ENCODE measurements around the gene ARHGAP24.

The ARHGAP24 gene

DNA sequence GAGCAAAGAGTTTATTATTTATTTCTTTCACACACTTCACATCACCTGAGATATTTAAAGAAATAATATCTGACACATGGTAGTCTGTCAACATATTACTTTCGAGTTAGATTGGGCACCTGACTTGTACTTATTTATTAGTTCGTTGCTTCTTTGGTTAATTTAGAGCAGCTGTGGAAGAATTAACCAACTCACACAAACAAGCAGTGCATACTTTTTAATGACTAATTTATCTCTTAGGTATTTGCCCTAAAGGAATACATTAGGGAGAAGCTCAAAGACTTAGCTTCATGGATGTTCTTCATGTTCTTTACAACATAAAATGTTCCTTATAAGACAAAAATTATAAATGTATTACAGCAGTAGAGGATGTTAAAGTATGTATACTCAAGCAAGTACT, 242.9 kb downstream of the ARHGAP24 start:
- DNase-seq (ENCODE audit: low read depth) = no peak

DNA sequence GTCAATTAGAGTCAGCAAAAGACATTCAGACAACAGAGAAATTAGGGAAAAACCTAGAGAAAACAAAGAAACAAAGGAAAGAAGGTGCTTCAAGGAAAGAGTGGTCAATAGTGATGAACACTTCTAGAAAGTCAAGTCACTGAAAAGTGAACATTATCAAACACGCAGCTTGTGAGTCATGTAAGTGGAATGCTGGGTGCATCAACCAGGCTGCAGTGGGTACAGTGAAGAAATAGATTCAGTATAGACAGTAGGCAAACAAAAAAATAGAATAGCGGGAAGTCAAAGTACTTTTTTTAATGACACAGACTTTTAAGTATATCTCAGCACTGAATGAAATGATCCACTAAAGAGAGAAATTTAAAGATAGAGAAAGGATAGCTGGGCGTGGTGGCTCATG, 245.8 kb downstream of the ARHGAP24 start:
- no peak overlapping the region for H3K4me3 ChIP-seq (ENCODE audit: low read depth, low read length)
- no peak for DNase-seq (ENCODE audit: low read depth)

More for the DNA sequence above, 242.9 kb downstream of the ARHGAP24 start:
- H3K4me3 ChIP-seq (ENCODE audit: low read depth, low read length) = no peak overlapping the region

DNA sequence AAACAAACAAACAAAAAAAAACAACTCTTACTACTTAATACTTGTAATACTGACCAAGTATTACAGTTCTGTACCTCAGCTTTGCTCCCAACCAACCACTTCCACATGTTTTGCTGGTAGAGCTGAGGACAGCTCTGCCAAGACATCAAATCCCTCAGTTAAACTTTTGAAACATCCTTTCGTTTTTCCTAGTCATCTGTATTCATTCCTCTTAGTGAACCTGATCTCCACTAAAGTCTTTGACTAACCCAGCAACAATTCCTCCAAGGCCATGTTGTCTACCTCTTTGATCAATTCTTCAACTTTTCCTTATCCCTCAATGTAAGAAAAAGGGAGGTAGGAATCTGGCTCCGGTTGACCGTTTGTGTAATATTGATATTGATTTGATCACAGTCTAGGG, 247.5 kb downstream of the ARHGAP24 start:
- DNase-seq (ENCODE audit: low read depth) = no peak
- H3K4me3 ChIP-seq (ENCODE audit: low read depth, low read length) = no peak overlapping the region

DNA sequence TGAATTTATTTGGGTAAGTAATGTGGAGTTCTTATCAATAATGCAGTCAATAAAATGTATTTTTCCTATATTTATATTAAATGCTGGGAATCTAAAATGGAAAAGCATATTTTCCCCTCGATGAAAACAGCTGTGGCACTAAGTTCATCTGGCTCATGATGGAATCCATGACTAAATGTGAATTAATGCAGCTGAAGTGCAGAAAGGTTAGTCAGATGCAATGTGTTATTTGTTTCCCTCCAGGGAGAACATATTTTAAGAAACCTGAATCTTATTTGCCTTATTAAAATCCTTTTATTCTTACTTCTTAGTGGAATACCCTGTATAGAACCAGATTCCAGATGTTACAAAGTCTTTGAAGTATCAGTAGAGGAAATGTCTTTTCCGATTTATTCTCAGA, 247.9 kb downstream of the ARHGAP24 start:
- H3K4me3 ChIP-seq (ENCODE audit: low read depth, low read length) = no peak overlapping the region
- peak; percentile 47 for DNase-seq (ENCODE audit: low read depth)

DNA sequence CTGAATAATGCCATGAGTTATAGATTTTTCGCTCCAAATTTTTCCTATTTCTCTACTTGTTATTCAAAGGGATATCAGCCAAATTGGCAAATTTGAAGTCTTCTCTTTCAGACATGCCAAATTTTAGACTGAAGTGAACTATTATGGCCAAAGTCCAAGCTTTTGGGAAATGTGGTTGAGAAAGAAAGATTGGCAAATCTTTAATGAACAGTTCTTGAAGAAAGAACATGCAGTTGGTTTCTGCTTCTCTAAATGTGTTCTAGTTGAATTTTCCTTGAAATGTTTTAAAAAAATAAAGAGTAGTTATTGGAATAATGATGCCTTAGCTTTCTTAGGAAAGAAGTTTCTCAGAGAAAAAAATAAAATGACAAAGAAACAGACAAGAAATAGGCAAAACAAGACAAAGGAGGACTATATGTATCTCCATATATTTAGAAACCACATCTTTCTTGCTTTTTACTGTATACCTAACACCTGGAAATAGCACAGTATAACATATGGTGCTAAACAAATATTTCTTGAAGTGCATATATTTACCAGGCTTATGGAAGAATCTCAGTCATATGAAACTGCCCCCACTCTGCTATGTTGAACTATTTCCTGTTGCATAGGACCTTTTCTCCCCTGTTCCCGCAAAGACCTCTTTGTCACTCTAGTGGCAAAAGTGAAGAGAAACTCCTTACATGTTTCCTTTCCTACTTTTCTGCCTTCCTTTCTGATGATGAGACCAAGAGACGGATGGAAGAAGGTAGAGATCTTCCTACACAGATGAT, 250.0 kb downstream of the ARHGAP24 start:
- no peak overlapping the region for H3K4me3 ChIP-seq (ENCODE audit: low read depth, low read length)
- DNase-seq (ENCODE audit: low read depth) = no peak

DNA sequence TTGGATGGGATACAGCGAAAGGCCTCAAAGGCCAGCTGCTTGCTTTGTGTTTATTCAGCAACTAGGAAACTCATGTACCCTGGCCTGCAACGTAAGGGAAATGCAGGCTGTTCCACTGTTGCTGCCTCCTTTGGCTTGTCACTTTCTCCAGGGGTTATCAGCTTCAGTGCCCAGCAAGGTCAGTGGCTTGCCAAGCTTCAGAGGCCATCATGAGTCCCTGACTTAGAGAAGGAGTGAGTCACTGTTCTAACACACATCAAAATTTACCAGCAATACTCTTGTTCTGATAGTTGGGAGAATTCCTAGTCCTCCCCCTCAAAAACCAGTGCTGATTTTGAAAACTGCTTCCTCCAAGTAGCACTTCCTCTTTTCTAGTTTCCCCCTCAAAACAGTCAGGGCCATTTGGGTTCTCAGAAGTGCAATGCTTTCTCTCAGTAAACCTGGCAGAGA, 250.8 kb downstream of the ARHGAP24 start:
- no peak for DNase-seq (ENCODE audit: low read depth)
- no peak overlapping the region for H3K4me3 ChIP-seq (ENCODE audit: low read depth, low read length)

DNA sequence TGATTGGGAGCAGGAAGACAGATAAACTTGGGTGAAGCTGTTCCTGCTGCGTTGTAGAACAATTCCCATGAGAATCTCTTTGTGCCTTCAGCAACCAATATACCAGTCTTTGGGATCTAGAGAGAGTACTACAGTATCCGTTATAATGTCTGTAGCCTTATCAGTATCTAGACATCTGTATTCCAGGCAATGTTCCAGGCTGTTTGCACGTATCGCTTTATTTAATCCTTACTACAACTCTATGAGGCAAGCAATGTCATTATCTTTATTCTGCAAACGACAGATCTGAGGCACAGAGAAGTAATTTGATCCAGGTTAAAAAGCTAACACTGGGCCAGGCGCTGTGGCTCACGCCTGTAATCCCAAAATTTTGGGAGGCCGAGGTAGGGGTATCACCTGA, 251.6 kb downstream of the ARHGAP24 start:
- H3K4me3 ChIP-seq (ENCODE audit: low read depth, low read length) = no peak overlapping the region
- no peak for DNase-seq (ENCODE audit: low read depth)

DNA sequence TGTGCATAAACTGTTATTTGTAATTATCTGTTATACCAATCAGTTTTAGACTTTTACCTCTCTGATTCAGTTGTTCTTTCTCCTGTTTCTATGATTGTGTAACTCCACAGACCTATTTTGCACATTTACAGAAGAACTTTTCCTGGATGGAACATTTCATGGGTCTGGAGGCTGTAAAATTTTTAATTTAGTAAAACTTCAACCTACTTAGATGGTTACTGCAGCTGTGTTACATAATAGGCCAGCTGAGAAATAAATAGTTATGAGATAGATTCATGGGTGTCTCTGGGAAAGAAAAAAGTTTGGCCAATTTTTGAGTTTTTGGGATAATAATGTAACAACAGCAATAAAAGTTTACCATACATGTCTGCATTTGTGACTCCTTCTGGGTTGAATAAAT, 253.5 kb downstream of the ARHGAP24 start:
- no peak overlapping the region for H3K4me3 ChIP-seq (ENCODE audit: low read depth, low read length)
- no peak for DNase-seq (ENCODE audit: low read depth)

DNA sequence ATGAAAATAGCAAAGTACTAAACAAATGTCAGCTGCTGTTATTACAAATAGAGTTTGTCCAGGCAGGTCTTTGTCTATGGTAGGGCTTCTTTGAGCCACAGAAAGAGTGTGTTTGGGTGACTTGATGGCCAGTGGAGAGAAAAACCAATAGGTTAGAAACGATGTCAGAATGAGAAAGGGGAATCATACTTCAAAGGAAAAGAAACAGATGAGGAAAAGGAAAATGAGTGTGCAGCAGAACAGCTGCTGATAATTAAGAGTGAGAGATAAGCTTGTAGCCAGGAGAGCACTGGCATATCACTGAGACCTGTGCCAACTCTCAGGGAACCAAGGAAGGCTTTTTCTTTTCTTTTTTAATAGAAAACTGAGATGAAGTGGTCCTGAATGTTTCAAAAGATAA, 257.2 kb downstream of the ARHGAP24 start:
- H3K4me3 ChIP-seq (ENCODE audit: low read depth, low read length) = no peak overlapping the region
- DNase-seq (ENCODE audit: low read depth) = no peak

DNA sequence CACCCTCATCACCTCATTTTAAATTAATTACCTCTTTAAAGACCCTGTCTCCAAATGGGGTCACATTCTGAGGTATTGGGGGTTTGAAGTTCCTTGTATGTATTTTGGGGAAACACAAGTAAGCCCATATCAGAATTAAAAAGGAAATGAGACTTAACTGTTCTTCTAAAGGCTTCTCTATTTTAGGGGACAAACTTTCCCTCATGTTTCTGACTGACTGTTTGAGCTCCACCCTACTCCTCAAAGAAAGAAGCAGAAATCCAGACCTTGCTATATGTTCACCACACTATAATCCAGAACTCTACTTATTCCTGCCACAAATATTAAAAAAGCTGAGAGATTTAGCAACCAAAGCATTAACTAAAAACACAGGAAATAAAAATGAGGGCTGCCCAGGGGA, 258.8 kb downstream of the ARHGAP24 start:
- no peak overlapping the region for H3K4me3 ChIP-seq (ENCODE audit: low read depth, low read length)
- DNase-seq (ENCODE audit: low read depth) = no peak

DNA sequence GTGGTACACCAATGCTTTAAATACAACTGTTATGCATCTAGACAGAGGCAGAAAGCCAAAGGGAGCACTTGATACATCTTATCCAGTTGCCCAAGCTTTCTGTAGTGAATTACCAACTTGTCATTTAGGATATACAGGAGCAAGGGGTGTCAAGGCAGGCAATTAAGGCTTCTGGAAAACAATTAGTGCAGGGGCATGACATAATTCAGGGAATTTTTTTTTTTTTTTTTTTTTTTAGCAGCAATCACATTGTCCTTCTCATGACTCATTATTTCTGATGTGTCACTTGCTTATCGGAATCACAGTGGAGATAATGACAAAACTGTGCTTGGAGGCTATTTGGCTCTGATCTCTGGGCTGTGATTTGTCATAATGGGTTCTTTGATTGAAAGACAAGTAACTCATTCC, 259.5 kb downstream of the ARHGAP24 start:
- no peak overlapping the region for H3K4me3 ChIP-seq (ENCODE audit: low read depth, low read length)
- no peak for DNase-seq (ENCODE audit: low read depth)

DNA sequence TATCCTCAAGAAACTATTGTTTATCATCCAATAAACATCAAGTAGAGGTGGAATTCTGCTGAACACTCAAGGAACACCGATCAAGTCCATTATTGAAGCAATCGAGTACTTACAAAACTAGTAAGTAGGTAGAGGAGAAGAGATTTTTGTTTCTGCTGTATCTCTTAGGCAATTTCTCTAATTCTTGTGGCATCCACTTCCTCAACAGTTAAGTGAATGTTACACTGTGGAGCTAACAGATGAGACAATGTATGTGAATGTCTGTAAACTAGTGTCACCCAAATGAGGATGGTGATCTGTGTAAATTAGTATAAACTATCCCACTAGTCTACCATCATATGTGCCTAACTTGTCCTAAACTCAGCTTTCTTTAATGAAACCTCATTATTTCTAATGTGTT, 261.6 kb downstream of the ARHGAP24 start:
- no peak for DNase-seq (ENCODE audit: low read depth)
- no peak overlapping the region for H3K4me3 ChIP-seq (ENCODE audit: low read depth, low read length)

DNA sequence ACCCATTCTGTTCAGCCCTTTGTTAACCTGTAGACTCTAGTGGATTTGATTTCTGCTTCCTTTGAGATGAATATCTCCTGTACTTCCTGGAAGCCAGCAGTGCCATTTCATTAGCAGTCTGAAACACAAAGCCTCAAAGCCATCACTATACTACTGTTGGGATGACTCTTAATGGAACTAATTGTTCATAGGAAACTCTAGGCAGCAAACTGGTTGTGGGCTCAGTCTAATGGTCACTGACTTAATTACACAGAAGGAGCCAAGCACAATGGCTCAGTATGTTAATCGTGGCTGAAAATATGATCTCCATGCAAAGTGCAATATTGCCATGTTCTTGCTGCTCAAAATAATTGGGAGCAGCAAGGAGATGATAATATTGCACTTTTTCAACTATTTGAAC, 262.3 kb downstream of the ARHGAP24 start:
- H3K4me3 ChIP-seq (ENCODE audit: low read depth, low read length) = no peak overlapping the region
- DNase-seq (ENCODE audit: low read depth) = no peak

DNA sequence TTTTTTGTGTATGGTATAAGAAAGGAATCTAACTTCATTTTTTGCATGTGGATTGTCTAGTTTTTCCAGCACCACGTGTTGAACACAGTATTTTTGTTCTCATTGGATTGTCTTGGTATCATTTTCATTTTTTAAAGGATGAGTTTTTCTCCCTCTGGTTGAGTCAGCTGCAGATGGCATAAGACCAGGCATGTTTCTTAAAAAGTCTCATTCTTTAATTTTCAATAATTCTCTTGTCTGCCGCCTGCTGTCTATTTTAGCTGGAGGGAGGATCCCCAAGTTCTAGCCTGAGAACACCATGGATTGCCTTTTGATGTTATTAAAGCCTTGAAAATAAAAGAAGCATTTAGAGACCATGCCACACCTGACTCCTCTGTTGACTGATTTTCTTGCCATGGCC, 263.8 kb downstream of the ARHGAP24 start:
- DNase-seq (ENCODE audit: low read depth) = no peak
- H3K4me3 ChIP-seq (ENCODE audit: low read depth, low read length) = no peak overlapping the region

DNA sequence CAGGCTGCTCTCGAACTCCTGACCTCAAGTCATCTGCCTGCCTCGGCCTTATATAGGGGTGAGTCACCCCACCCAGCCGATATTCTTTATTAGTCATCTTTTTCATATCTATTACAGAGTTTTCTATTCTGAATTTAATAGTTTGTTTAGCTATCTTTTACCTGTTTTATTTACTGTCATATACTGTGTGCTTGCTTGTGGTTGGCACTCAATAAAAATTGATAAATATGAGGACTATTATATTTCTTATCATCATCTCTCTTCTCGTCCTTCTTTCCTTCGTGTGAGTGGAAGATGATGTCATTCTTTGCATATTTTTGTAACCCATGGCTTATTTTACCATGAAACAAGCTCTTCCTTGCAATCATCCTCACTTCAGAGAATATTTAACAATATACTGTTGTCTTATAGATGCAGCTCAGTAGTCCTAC, 265.5 kb downstream of the ARHGAP24 start:
- DNase-seq (ENCODE audit: low read depth) = no peak

DNA sequence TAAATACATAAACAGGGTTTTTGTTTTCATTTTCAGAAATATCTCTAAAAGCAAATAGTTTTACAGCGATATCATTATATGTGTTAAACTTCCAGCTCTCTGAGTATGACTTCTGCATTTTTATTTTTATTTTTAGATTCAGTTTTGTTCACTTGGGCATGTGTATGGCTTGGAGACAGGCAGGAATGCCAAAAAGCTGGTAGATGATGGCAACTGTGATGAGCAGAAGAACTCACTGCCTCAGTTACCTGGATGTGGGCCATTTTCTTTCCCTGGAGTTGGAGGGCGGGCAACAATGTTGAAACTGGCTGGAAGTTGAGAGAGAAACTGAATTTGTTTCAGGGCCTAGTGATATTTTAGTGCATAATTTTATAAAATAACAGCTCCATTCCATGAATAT, 266.4 kb downstream of the ARHGAP24 start:
- no peak for DNase-seq (ENCODE audit: low read depth)
- H3K4me3 ChIP-seq (ENCODE audit: low read depth, low read length) = no peak overlapping the region

More for the DNA sequence above, 265.5 kb downstream of the ARHGAP24 start:
- H3K4me3 ChIP-seq (ENCODE audit: low read depth, low read length) = no peak overlapping the region

DNA sequence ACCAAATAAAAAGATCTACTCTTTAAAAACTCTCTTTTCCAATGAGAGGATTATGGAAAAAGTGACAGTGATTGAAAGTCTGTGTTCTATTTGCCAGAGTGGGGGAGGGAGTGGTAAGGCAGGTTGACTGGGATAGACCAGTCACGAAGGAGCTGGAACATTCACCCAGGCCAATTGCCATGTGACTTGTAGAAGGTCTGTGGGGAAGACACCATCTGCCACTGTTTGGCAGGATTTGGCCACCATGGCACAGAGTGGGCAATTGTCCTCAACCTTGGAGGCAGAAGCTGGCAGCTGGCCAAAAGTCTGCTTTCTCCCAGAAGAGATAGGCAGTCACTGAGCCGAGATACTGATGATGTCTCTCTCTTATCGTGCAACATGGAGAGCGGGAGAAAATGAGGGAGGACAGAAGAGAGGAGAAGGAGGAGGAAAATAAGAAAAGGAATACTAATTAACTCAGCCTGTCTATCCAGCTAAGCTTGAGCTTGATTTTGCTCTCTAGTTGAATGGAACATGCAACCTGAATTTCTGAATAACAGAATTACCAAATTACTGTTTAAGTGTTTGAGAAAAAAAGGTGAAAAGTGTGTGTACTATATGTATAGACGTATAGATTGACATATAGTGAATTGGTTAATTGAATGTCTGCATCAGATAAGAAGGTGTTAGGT, 267.1 kb downstream of the ARHGAP24 start:
- DNase-seq (ENCODE audit: low read depth) = no peak
- no peak overlapping the region for H3K4me3 ChIP-seq (ENCODE audit: low read depth, low read length)

DNA sequence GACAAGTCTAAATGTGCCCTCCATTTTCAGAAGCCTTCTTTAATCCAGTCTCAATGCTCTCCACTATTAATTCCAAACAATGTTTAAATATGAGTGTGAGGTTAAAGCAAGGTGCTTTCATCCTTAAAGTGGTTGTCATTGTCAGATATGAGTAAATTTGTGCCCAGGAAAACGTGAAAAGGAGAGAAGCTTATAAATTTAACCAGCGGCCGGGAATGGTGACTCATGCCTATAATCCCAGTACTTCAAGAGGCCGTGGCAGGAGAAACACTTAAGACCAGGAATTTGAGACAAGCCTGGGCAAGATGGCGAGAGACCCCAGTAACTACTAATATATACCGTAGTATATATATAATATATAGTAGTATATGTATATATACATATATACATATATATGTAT, 270.0 kb downstream of the ARHGAP24 start:
- H3K4me3 ChIP-seq (ENCODE audit: low read depth, low read length) = no peak overlapping the region
- no peak for DNase-seq (ENCODE audit: low read depth)

DNA sequence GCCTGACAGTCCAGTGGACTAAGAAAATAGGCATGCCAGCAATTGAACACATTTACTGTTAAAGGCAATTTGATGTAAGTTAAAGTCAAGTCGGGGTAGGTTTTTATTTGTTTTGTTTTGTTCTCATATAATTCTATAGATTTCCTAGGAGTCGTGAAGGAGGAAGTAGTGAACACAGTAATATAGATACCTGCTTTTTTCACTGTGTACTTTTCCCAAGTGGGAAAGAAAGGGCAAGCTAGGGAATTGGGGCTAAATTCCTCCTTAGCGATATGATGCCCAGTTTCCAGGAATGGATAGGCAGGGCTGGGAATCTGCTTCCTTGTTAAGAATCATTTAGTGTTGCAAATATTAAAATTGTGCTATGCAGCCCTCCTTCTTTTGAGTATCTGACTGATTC, 271.0 kb downstream of the ARHGAP24 start:
- no peak for DNase-seq (ENCODE audit: low read depth)
- H3K4me3 ChIP-seq (ENCODE audit: low read depth, low read length) = no peak overlapping the region

DNA sequence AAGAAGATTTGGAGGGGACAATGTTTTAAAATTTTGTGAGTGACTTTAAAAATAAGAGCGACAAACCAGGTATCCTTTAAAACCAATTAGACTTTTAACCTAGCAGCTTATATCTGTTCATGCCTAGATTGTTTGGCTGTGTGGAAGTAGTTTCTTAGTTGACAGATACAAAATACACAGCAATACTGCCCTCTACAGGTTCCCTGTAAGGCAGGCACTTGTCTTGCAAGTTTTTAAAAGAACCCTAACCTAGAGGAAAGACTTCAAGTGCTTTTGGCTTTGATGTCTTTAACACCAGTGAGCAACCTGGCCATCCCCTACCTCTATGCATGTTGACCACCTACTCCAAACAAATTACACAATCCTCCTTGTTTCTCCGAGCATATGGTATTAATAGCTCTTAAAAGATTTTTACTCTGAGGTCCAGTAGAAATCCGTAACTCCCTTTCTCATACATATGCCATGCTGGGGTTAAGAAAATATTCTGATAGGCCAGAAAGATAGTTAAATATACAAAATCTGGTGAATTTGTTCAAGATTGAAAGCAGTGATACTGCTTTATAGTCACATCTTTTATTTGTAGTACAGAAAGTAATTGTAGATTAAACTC, 273.0 kb downstream of the ARHGAP24 start:
- H3K4me3 ChIP-seq (ENCODE audit: low read depth, low read length) = no peak overlapping the region
- DNase-seq (ENCODE audit: low read depth) = peak; percentile 63

DNA sequence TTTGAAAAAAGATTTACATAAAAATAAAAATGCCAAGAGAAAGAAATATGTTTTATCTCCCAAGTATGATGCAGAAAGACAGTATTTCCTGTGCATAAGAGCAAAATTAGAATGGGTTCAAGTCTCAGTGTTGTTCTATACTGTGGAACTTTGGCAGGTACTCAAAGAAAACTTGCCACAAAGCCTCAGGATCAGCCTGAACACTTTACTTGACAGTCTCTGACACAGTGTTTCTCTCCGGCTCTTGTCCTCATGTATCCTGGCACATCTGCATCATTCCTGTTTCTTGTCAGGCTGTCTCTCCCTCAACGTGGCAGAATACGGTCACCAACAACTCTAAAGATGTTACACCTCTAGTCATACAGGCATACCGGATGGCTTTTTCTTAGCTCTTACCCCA, 273.7 kb downstream of the ARHGAP24 start:
- DNase-seq (ENCODE audit: low read depth) = peak; percentile 58
- H3K4me3 ChIP-seq (ENCODE audit: low read depth, low read length) = no peak overlapping the region

All from skeletal muscle cell (primary cell).